22Rv1 (cell line): ENCODE results near the gene TAF4B.
"Not testable (repeated sequence)": the region's sequence is repeated elsewhere in the genome, so short reads cannot be mapped to it uniquely, and the experiment has no call there.

Experiments
- ZFX ChIP-seq: fragments of 450-650 bp; IDR thresholded peaks from 2 replicates; pipeline ENCODE4 v1.6.1; 2017; ENCODE audit warnings: antibody characterized with exemption, borderline replicate concordance
- TF ChIP-seq, protein P1 (sequence below): fragments of 450-650 bp; IDR thresholded peaks from 2 replicates; pipeline ENCODE4 v1.5.1; 2017; ENCODE audit warnings: mild to moderate bottlenecking

DNA sequence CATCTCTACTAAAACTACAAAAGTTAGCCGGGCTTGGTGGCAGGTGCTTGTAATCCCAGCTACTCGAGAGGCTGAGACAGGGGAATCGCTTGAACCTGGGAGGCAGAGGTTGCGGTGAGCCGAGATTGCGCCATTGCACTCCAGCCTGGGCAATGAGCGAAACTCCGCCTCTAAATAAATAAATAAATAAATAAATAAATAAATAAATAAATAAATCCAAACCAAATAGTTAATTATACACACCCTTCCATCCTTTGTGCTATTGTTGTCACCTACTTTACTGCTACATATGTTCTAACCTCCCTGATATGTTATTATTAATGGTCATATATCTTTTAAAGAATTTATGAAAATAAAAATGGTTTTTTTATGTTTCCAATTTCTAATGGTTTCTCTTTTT, 155.3 kb downstream of the TAF4B start:
- TF ChIP-seq, protein P1, sequence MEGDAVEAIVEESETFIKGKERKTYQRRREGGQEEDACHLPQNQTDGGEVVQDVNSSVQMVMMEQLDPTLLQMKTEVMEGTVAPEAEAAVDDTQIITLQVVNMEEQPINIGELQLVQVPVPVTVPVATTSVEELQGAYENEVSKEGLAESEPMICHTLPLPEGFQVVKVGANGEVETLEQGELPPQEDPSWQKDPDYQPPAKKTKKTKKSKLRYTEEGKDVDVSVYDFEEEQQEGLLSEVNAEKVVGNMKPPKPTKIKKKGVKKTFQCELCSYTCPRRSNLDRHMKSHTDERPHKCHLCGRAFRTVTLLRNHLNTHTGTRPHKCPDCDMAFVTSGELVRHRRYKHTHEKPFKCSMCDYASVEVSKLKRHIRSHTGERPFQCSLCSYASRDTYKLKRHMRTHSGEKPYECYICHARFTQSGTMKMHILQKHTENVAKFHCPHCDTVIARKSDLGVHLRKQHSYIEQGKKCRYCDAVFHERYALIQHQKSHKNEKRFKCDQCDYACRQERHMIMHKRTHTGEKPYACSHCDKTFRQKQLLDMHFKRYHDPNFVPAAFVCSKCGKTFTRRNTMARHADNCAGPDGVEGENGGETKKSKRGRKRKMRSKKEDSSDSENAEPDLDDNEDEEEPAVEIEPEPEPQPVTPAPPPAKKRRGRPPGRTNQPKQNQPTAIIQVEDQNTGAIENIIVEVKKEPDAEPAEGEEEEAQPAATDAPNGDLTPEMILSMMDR: not testable (repeated sequence)
- not testable (repeated sequence) for TF ChIP-seq ZFX
